ENCODE results near the gene SORCS2.

SORCS2 gene

DNA sequence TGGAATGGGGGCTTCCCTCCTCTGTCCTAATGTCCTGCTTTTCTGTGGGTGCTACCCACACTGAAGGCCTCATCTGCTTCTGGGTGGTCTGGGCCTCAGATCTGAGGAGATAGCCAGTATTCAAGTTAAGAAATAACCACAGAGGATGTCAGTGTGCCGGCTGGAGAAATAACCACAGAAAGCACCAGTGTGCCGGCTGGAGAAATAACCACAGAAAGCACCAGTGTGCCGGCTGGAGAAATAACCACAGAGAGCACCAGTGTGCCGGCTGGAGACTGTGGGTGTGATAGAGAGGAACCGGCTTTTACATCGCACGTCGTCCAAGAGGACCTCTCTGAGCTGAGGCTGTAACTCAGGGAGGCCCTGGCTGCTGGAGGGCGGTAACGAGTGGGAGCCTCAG lies 308.1 kb downstream of the SORCS2 start:
- DNase-seq: no peak

DNA sequence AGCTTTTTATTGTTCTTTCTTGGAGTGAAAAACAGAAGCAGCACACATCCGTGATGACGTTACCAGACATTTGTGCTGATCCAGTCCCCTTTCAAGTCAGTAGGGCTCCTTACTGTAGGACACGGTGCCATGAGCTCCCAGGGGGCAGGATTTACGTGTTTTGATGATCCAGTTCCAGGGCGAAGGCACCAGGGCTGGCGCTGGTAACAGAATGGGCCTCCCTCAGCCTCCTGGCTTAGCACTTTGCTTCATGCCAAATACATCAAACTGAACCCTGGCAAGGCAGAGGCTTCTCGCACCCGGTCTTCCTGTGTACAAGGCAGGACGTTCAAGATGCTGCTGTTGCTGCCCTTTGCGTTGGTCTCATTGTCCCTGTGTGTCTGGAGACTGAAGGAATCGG lies 309.0 kb downstream of the SORCS2 start:
- no peak for DNase-seq

GRCh38 chr4:7501873-7502272 lies 309.5 kb downstream of the SORCS2 start:
- DNase-seq: no peak

DNA sequence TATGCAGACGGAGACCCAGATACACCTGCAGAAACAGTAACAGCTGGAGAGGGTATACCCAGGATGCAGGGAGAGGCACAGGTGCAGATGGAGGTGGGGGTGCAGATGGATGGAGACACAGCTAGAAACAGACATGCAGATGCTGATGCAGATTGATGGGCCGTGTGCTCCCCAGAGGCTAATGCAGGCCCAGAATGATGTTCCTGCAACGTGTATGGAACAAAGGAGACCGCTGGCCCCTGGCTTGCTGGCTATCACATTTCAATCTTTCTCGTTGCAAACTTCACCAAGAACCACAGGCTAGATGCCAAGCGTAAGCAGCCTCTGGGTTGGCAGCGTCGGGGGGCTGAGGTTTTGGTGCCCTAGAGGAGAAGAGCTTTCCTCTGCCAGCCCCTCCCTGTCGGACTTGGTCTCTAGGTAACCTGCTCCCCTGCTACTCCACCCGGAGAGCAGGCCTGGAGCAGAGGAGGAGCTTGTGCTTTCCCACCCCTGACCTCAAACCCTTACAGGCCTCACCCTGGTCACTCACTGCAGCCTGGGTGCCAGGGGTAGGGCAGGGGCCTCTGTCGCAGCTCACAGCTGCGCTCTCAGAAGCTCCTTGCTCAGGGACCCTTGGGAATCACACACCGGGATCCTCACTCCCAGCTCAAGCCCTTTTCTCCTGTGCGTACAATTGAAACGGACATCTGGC lies 311.4 kb downstream of the SORCS2 start:
- DNase-seq: no peak

DNA sequence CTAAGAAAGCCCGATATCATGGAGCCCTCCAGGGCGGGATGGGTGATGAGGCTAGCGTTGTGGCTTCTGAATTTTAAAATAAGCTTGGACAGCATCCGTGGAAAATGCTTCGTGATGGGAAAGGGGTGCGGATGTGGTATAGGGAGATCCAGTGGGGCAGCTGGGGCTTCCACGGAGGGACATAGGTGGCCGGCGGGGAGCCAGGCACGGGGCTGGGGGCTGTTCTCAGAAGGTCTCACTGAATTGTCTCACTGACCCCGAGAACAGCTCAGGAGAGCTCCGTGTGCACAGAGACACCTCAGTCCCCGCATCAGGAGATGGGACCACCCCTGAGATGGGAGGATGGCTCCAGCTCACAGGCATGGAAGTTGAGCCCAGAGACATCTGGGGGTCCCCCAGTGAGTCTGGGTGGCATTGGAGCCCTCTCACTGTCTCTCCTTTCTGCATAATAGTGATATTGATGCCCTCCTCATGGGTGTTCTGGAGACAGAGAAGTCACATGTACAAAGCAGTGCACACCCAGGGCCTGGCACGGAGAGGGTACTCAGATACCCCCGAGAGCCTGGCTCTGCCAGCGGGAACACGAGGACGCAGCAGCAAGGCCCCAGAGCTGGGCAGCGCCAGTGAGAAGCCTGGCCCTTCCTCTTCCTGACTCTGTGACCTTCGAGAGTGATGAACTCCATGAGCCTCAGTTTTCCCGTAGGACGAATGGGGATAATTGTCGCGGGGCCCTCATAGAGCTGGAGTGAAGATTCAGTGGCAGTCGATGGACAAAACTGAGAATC lies 313.0 kb downstream of the SORCS2 start:
- DNase-seq: no peak

GRCh38 chr4:7506119-7506518 lies 313.8 kb downstream of the SORCS2 start:
- DNase-seq: no peak

DNA sequence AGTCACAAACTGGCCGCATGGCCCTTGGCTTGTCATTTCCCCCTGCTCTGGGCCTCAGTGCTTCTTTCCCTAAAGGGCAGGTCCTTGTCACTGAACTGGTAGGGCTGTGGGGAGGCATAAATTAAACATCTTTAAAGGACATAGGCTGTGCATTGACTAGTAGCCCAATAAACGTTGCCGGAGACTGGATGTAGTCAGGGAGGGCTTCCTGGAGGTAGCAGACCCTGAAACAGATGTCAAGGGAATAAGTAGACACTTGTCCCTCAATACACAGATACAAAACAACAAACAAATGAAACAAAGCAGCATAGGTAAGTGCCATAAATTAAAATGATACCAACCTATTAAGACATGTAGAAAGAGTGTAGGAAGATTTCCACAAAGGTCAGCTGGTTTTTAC lies 314.2 kb downstream of the SORCS2 start:
- DNase-seq: no peak

DNA sequence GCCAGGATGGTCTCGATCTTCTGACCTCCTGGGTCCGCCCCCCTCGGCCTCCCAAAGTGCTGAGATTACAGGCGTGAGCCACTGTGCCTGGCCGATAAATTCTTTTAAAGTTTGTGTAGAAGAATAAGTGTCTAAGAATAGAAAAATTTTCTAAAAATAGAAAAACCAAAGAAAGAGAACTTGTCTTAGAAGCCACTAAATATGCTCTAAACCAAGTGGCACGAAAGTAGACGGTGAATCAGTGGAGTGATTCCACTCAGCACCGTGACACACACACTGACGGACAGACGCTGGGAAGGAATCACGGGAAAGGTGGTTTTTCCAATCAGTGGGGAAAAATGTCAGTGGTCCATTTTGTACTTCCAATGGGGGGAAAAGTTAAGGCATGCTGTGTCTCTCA lies 315.0 kb downstream of the SORCS2 start:
- no peak for DNase-seq

DNA sequence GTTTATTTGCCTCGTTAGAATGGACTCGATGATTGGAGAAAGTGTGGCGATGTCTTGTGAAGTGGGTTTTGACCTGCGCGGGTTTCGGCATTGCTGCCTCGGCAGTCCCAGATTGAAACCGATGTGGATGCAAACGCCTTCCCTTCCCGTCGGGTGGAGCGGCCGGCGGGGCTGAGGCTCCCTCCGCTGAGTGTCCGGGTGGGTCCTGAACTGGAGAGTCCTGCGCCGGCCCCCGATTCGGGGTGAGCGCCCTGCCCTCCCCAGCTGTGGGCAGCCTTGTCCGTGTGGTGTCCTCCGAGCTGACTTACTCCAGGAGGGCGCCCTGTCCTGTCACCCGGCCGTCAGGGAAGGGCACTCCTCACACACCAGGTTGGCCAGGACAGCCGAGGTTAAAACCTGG lies 317.7 kb downstream of the SORCS2 start:
- no peak for DNase-seq

- DNase-seq: no peak
Observed at GRCh38 chr4:7510538-7510937, 318.2 kb downstream of the SORCS2 start.

- DNase-seq: no peak
Observed at GRCh38 chr4:7511525-7511924, 319.2 kb downstream of the SORCS2 start.

- no peak for DNase-seq
Observed at GRCh38 chr4:7512428-7512827, 320.1 kb downstream of the SORCS2 start.

- no peak for DNase-seq
Observed at GRCh38 chr4:7512946-7513345, 320.6 kb downstream of the SORCS2 start.

DNA sequence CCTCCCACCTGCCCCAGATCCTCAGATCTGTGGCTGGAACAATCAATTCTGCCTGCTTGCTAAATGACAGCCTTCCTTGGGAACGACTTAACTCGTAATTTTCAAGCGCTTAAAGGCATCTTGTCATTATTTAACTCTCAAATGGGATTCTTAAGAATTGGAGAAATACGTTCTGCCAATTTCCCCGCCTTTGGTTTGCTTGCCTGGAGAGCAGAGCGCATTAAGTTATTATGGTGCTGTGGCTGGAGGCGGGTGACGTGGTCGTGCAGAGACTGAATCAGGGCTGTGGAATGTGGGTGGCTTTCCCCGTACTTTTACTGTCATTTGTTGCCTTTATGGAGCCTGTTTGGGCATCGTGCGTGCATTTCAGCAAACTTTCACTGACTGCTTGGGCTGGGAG lies 321.3 kb downstream of the SORCS2 start:
- DNase-seq: no peak

GRCh38 chr4:7514281-7514680 lies 321.9 kb downstream of the SORCS2 start:
- no peak for DNase-seq

GRCh38 chr4:7514789-7515188 lies 322.5 kb downstream of the SORCS2 start:
- DNase-seq: no peak

GRCh38 chr4:7515390-7515902 lies 323.1 kb downstream of the SORCS2 start:
- no peak for DNase-seq

DNA sequence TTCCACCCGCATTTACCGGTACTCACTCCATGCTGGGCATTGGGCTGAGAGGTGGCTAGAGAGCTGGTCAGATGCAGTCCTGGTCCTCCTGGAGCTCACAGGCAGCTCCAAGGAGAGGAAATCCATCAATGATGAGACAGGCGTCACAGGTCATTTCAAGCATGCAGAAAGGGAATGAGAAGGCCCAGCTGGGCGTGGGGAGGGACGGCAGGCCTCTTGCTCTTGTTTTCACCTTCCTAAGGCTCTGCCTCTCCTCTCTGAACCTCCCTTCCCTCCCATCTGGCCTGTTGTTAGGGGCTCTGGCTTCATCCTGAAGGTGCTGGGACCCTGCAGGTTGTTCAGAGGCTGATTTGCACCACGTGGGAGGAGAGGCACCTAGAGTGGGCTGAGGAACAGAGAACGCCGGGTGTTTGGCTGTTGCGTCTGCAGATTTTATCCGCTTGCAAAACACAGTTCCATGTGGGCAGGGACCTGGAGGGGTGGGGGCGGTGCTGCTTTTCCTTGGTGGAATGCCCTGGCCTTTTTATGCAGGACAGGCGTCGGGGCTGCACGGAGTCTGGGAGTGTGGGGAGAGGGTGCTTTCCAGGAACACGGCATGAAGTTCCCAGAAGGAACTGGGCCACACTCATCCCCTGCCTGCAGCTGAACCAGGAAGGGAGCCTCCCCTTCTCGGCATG lies 323.9 kb downstream of the SORCS2 start:
- no peak for DNase-seq

- DNase-seq: no peak
Observed at GRCh38 chr4:7516773-7517144, 324.4 kb downstream of the SORCS2 start.

GRCh38 chr4:7518871-7519637 lies 326.7 kb downstream of the SORCS2 start:
- DNase-seq: no peak

DNA sequence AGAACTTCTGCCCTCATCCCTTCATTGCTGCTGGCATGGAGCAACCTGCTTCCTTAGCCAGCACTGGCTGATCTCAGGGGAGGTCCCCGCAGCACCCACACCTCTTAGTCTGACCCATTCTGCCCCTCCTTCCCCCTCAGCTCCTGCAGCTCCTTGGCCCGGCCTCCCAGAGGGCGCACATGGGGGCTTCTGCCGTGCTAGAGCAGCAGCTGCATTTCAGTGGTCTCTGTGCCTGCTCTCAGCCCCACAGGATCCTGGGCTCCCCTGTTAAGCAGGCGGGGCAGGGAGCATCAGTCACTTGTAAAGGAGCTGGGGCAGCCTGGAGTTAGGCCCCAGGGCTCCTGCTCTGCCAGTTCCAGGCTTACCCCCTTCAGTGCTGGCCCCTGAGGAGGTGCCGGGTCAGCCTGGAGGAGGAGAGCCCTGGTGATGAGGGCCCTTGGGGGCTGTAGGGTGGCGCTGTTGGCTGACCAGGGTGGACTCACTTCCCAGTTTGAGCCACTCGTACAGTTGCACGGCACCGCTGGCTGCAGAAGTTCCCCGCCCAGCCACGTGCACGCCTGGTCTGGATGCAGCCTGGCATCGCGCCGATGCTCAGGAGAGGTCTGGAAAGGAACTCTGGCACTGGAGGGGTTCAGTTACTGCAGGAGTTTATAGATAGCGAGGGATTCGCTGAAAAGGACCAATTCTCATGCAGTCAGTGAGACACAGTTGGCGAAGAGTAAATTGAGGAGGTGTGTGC lies 327.5 kb downstream of the SORCS2 start:
- DNase-seq: no peak

- no peak for DNase-seq
Observed at GRCh38 chr4:7521666-7522065, 329.3 kb downstream of the SORCS2 start.

Data from NK-92 treated with Interleukin-12 subunit alpha and Interleukin-12 subunit beta, amount 100 ng/mL, for 24 hours (cell line).